NB4 (cell line): Measurements from ENCODE around the gene FAM81B.

ENCODE experiments used
- DNase-seq: peaks from one replicate; pipeline ENCODE4 v3.0.0; 2010; ENCODE audit warnings: low read depth
- H3K4me3 ChIP-seq: one replicate; pipeline ENCODE4 v1.5.1; 2011; ENCODE audit warnings: mild to moderate bottlenecking, low read depth, low read length, moderate library complexity
- MYC ChIP-seq: IDR thresholded peaks from 2 replicates; pipeline ENCODE4 v1.6.1; 2011; ENCODE audit warnings: low read depth, low read length
- POLR2A ChIP-seq: IDR thresholded peaks from 2 replicates; pipeline ENCODE4 v1.6.1; 2011; ENCODE audit warnings: mild to moderate bottlenecking; ENCODE audit not compliant: insufficient read length; ENCODE audit errors: extremely low read depth
- TF ChIP-seq, protein P1 (sequence below): IDR thresholded peaks from one replicate; pipeline ENCODE4 v1.5.1; 2012; ENCODE audit warnings: low read depth, low read length
- TF ChIP-seq, protein P2 (sequence below): IDR thresholded peaks from 2 replicates; pipeline ENCODE4 v1.6.1; 2011; ENCODE audit warnings: low read depth, low read length

Gene FAM81B

GRCh38 chr5:95445442-95445841 lies 54.3 kb downstream of the FAM81B start:
- no peak for DNase-seq
- TF ChIP-seq, protein P1, sequence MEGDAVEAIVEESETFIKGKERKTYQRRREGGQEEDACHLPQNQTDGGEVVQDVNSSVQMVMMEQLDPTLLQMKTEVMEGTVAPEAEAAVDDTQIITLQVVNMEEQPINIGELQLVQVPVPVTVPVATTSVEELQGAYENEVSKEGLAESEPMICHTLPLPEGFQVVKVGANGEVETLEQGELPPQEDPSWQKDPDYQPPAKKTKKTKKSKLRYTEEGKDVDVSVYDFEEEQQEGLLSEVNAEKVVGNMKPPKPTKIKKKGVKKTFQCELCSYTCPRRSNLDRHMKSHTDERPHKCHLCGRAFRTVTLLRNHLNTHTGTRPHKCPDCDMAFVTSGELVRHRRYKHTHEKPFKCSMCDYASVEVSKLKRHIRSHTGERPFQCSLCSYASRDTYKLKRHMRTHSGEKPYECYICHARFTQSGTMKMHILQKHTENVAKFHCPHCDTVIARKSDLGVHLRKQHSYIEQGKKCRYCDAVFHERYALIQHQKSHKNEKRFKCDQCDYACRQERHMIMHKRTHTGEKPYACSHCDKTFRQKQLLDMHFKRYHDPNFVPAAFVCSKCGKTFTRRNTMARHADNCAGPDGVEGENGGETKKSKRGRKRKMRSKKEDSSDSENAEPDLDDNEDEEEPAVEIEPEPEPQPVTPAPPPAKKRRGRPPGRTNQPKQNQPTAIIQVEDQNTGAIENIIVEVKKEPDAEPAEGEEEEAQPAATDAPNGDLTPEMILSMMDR = no peak
- TF ChIP-seq MYC = no peak
- no peak for TF ChIP-seq POLR2A
- TF ChIP-seq, protein P2, sequence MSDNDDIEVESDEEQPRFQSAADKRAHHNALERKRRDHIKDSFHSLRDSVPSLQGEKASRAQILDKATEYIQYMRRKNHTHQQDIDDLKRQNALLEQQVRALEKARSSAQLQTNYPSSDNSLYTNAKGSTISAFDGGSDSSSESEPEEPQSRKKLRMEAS = no peak
- H3K4me3 ChIP-seq = no peak overlapping the region

DNA sequence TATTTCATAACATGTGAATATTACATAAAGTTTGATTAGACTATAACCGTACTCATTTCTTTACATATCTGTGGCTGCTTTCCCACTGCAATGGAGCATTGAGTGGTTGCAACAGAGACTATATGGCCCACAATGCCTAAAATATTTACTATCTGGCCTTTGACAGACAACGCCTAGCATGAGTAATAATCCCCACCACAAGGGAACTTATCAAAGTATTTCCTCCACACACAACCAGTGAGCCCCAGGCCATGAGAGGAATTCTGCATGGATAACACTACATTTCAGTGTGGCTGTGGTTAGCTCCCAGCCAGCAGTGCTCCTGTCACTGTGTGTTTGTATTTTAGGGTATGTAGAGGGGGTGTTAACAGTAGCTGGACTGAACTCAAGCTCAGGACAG lies 54.8 kb downstream of the FAM81B start:
- DNase-seq = no peak
- no peak for TF ChIP-seq MYC
- TF ChIP-seq, protein P1 = no peak
- no peak for TF ChIP-seq POLR2A
- TF ChIP-seq, protein P2 = no peak
- no peak overlapping the region for H3K4me3 ChIP-seq

DNA sequence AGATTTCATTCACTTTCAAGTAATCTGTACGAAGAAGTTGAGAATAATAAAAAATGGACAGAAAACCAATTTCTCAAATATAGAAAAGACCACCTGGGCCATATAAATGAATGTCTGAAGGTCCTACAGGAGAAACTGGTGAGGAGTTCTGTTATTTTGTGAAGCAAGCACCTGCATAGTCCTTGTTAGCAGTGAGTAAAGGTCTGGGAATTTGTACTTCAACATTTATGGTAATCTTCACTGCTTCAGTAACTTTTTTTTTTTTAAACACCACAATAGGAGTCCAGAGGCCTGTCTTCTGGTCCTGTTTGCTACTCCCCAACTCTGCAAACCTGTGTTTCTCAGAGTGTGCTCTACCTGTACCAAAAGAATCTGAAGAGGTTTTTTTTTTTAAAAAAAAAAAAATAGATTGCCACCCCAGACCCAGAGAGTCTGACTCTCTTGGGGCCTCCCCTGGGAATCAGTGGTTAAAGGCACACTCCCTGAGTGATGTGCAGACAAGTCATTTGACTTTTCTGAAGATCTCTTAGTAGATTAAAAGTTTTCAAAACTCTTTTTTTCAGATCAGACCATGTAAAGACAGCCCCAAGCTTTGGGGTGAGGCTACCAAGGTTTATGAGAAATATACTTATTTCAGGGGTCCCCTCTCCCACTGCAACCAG lies 55.5 kb downstream of the FAM81B start:
- TF ChIP-seq, protein P2 = no peak
- TF ChIP-seq POLR2A = no peak
- TF ChIP-seq, protein P1 = no peak
- TF ChIP-seq MYC = no peak
- peak; percentile 19 for DNase-seq
- H3K4me3 ChIP-seq = no peak overlapping the region

GRCh38 chr5:95447961-95448360 lies 56.8 kb downstream of the FAM81B start:
- no peak for TF ChIP-seq MYC
- no peak for DNase-seq
- H3K4me3 ChIP-seq = no peak overlapping the region

DNA sequence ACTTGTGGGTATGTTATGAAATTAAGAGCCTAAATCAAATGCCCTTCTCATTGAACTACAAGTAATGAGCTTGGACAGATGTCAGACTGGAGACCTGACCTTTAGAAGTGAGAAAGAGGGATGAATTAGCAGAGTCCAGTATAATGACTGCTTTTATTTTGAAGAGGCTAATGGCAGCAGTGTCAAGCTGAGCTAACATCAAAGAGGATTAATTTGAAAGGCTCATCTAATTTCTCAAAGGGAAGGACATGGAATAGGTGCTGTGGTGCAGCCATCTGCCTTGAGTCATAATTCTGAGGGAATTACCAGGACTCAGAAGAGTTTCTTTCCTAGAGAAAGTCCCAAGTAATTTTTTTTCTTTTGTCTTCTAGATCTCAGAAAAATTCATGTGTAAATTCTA lies 57.6 kb downstream of the FAM81B start:
- DNase-seq = no peak
- no peak overlapping the region for H3K4me3 ChIP-seq
- no peak for TF ChIP-seq MYC
- TF ChIP-seq, protein P1 = no peak
- no peak for TF ChIP-seq POLR2A
- TF ChIP-seq, protein P2 = no peak

- no peak overlapping the region for H3K4me3 ChIP-seq
- TF ChIP-seq MYC (no peak), POLR2A (no peak)
- TF ChIP-seq, protein P1 = no peak
- TF ChIP-seq, protein P2 = no peak
- DNase-seq = peak; percentile 49
Observed at GRCh38 chr5:95449460-95449859, 58.3 kb downstream of the FAM81B start.
